ENCODE measurements around the gene SENP1.

Gene SENP1

GRCh38 chr12:48070033-48070432, 35.8 kb downstream of the SENP1 start:
- H3K4me3 ChIP-seq (ENCODE audit: control insufficient read depth, low read depth, low read length): no peak overlapping the region
- DNase-seq (ENCODE audit: low read depth): no peak
- TF ChIP-seq CTCF (IDR thresholded peaks at IDR 0.05; ENCODE audit: control insufficient read depth, insufficient read depth, low read depth, low read length, missing control alignments): no peak

- no peak for TF ChIP-seq CTCF (IDR thresholded peaks at IDR 0.05; ENCODE audit: control insufficient read depth, insufficient read depth, low read depth, low read length, missing control alignments)
- no peak for DNase-seq (ENCODE audit: low read depth)
- H3K4me3 ChIP-seq (ENCODE audit: control insufficient read depth, low read depth, low read length): no peak overlapping the region
Observed at GRCh38 chr12:48069241-48069640, 36.6 kb downstream of the SENP1 start.

GRCh38 chr12:48068457-48068856, 37.4 kb downstream of the SENP1 start:
- DNase-seq (ENCODE audit: low read depth): no peak
- no peak for TF ChIP-seq CTCF (IDR thresholded peaks at IDR 0.05; ENCODE audit: control insufficient read depth, insufficient read depth, low read depth, low read length, missing control alignments)
- no peak overlapping the region for H3K4me3 ChIP-seq (ENCODE audit: control insufficient read depth, low read depth, low read length)

GRCh38 chr12:48067250-48067938, 38.5 kb downstream of the SENP1 start:
- TF ChIP-seq CTCF (IDR thresholded peaks at IDR 0.05; ENCODE audit: control insufficient read depth, insufficient read depth, low read depth, low read length, missing control alignments): no peak
- no peak overlapping the region for H3K4me3 ChIP-seq (ENCODE audit: control insufficient read depth, low read depth, low read length)
- no peak for DNase-seq (ENCODE audit: low read depth)

GRCh38 chr12:48065041-48065440, 40.8 kb downstream of the SENP1 start:
- no peak for DNase-seq (ENCODE audit: low read depth)
- TF ChIP-seq CTCF (IDR thresholded peaks at IDR 0.05; ENCODE audit: control insufficient read depth, insufficient read depth, low read depth, low read length, missing control alignments): no peak
- no peak overlapping the region for H3K4me3 ChIP-seq (ENCODE audit: control insufficient read depth, low read depth, low read length)

GRCh38 chr12:48063530-48063929, 42.3 kb downstream of the SENP1 start:
- no peak overlapping the region for H3K4me3 ChIP-seq (ENCODE audit: control insufficient read depth, low read depth, low read length)
- DNase-seq (ENCODE audit: low read depth): no peak
- no peak for TF ChIP-seq CTCF (IDR thresholded peaks at IDR 0.05; ENCODE audit: control insufficient read depth, insufficient read depth, low read depth, low read length, missing control alignments)
